ENCODE measurements around the gene PTAR1. TPM values are rescaled to one million over a fixed set of nuclear protein-coding genes. Genes with fewer than 3 reads are reported as not detected.

The PTAR1 gene
- total RNA-seq, 2 experiments from 2014 or later: 65.9 to 67.1 TPM

GRCh38 chr9:69755205-69755604 lies 4.6 kb downstream of the PTAR1 start:
- Mint-ChIP-seq H3K9me3 (no peaks in the 10 kb centered on the region), H3K27ac (no peak overlapping the region), H3K4me1 (ENCODE audit: low read depth) (peaks cover 87% of the 10 kb centered on the region), H3K4me3 (no peak overlapping the region), H3K36me3 (ENCODE audit: low read depth) (peaks cover 52% of the 10 kb centered on the region), H3K27me3 (no peaks in the 10 kb centered on the region)
- Histone ChIP-seq H3K36me3 (ENCODE audit: insufficient read depth, low read length) (peaks cover 18% of the 10 kb centered on the region), H3K27ac (ENCODE audit: low read depth in 1 of 2, low read length in 2 of 2) (no peak overlapping the region), H3K27me3 (ENCODE audit: control insufficient read depth in 1 of 2, insufficient read depth in 2 of 2, low read length in 2 of 2) (no peaks in the 10 kb centered on the region), H3K4me1 (ENCODE audit: insufficient read depth, low read length) (peaks cover 7% of the 10 kb centered on the region), H3K4me3 (ENCODE audit: low read length) (no peak overlapping the region), H3K9me3 (ENCODE audit: control insufficient read depth in 1 of 2, insufficient read depth in 1 of 2, low read length in 2 of 2) (no peaks in the 10 kb centered on the region)
- intact Hi-C loops (cut with DNase I, micrococcal nuclease): loop anchor here (5.0 kb wide), 3 partner anchors 83 to 718 kb away; partner anchors contain the start of genes APBA1 (in 1 of the 2) and FXN (in 1 of the 2)
- POLR2A ChIA-PET: no interaction called here
- ATAC-seq (ENCODE audit: poor library complexity): no peak
- TF ChIP-seq CTCF (IDR thresholded peaks at IDR 0.05): no peak
- CTCF ChIA-PET: no interaction called here
- no peak for DNase-seq

GRCh38 chr9:69753830-69754229 lies 6.0 kb downstream of the PTAR1 start:
- Histone ChIP-seq H3K4me1 (ENCODE audit: insufficient read depth, low read length) (peaks cover 4% of the 10 kb centered on the region), H3K27ac (ENCODE audit: low read depth in 1 of 2, low read length in 2 of 2) (no peak overlapping the region), H3K36me3 (ENCODE audit: insufficient read depth, low read length) (peaks cover 31% of the 10 kb centered on the region), H3K4me3 (ENCODE audit: low read length) (no peak overlapping the region), H3K9me3 (ENCODE audit: control insufficient read depth in 1 of 2, insufficient read depth in 1 of 2, low read length in 2 of 2) (no peaks in the 10 kb centered on the region), H3K27me3 (ENCODE audit: control insufficient read depth in 1 of 2, insufficient read depth in 2 of 2, low read length in 2 of 2) (no peaks in the 10 kb centered on the region)
- DNase-seq: no peak
- Mint-ChIP-seq H3K4me3 (no peak overlapping the region), H3K4me1 (ENCODE audit: low read depth) (peaks cover 92% of the 10 kb centered on the region), H3K27ac (no peak overlapping the region), H3K36me3 (ENCODE audit: low read depth) (peaks cover 59% of the 10 kb centered on the region), H3K9me3 (no peaks in the 10 kb centered on the region), H3K27me3 (no peaks in the 10 kb centered on the region)
- CTCF ChIA-PET: no interaction called here
- TF ChIP-seq CTCF (IDR thresholded peaks at IDR 0.05): no peak
- ATAC-seq (ENCODE audit: poor library complexity): no peak
- POLR2A ChIA-PET: no interaction called here
- intact Hi-C loops (cut with DNase I, micrococcal nuclease): no loop called here

- Histone ChIP-seq H3K4me3 (ENCODE audit: low read length) (no peak overlapping the region), H3K27me3 (ENCODE audit: control insufficient read depth in 1 of 2, insufficient read depth in 2 of 2, low read length in 2 of 2) (no peaks in the 10 kb centered on the region), H3K4me1 (ENCODE audit: insufficient read depth, low read length) (peaks cover 3% of the 10 kb centered on the region), H3K27ac (ENCODE audit: low read depth in 1 of 2, low read length in 2 of 2) (no peak overlapping the region), H3K9me3 (ENCODE audit: control insufficient read depth in 1 of 2, insufficient read depth in 1 of 2, low read length in 2 of 2) (no peaks in the 10 kb centered on the region), H3K36me3 (ENCODE audit: insufficient read depth, low read length) (peaks cover 59% of the 10 kb centered on the region)
- Mint-ChIP-seq H3K4me3 (no peak overlapping the region), H3K27ac (no peak overlapping the region), H3K27me3 (no peaks in the 10 kb centered on the region), H3K9me3 (no peaks in the 10 kb centered on the region), H3K4me1 (ENCODE audit: low read depth) (peaks cover 87% of the 10 kb centered on the region), H3K36me3 (ENCODE audit: low read depth) (peaks cover 71% of the 10 kb centered on the region)
- intact Hi-C loops (cut with DNase I, micrococcal nuclease): no loop called here
- CTCF ChIA-PET: interaction anchor here (1.2 kb wide), 1 partner anchor 715 kb away, joined by 3 read pairs; the partner anchor contains the start of gene FXN
- no peak for ATAC-seq (ENCODE audit: poor library complexity)
- no peak for TF ChIP-seq CTCF (IDR thresholded peaks at IDR 0.05)
- DNase-seq: no peak
- POLR2A ChIA-PET: interaction anchor here (1.0 kb wide), 1 partner anchor 10 kb away, joined by 3 read pairs; the partner anchor contains the start of gene PTAR1
Measured at GRCh38 chr9:69750085-69750484, 9.7 kb downstream of the PTAR1 start.

All from CD4-positive, alpha-beta T cell (primary cell).